Daoy (cell line): ENCODE results near the gene LRRK2. TPM values are rescaled to one million over a fixed set of nuclear protein-coding genes. Genes with fewer than 3 reads are reported as not detected.
"Not testable (repeated sequence)": the region's sequence is repeated elsewhere in the genome, so short reads cannot be mapped to it uniquely, and the experiment has no call there.

Experiments used
- DNase-seq: peaks from one replicate; pipeline ENCODE4 v3.0.0-alpha.2; 2015; ENCODE audit warnings: low read depth
- total RNA-seq: library from RNA; depleted of rRNA; stranded (reverse); fragments of >200 nt; shearing (Covaris generic); gene quantifications from 2 replicates; pipeline ENCODE4 v1.2.3, GENCODE V29; 2014; rRNA removed

LRRK2 gene
- total RNA-seq: 0.92 and 1.5 TPM in 2 replicates

- DNase-seq: peak; percentile 72
Measured at GRCh38 chr12:40224439-40225291, at the start of gene LRRK2. LRRK2 (plus strand) TSS chr12:40224997; CDS start chr12:40225132, 135 bp downstream.

- no peak for DNase-seq
Measured at GRCh38 chr12:40175045-40175444, 49.8 kb upstream of the LRRK2 start.

GRCh38 chr12:40175489-40175888 is 49.3 kb upstream of the LRRK2 start:
- no peak for DNase-seq

GRCh38 chr12:40178701-40179100 is 46.1 kb upstream of the LRRK2 start:
- DNase-seq: no peak

GRCh38 chr12:40181490-40181889 is 43.3 kb upstream of the LRRK2 start:
- DNase-seq: no peak

GRCh38 chr12:40183715-40184114 is 41.1 kb upstream of the LRRK2 start:
- no peak for DNase-seq

GRCh38 chr12:40184493-40185302 is 40.1 kb upstream of the LRRK2 start:
- DNase-seq: no peak

- DNase-seq: no peak
Measured at GRCh38 chr12:40185303-40185693, 39.5 kb upstream of the LRRK2 start.

- DNase-seq: no peak
Measured at GRCh38 chr12:40188558-40189320, 36.1 kb upstream of the LRRK2 start.

GRCh38 chr12:40192704-40193255 is 32.0 kb upstream of the LRRK2 start:
- DNase-seq: peak; percentile 7

- no peak for DNase-seq
Measured at GRCh38 chr12:40194846-40195245, 30.0 kb upstream of the LRRK2 start.

- DNase-seq: no peak
Measured at GRCh38 chr12:40197590-40197989, 27.2 kb upstream of the LRRK2 start.

GRCh38 chr12:40198601-40199000 is 26.2 kb upstream of the LRRK2 start:
- peak; percentile 46 for DNase-seq

GRCh38 chr12:40202095-40203059 is 22.4 kb upstream of the LRRK2 start:
- no peak for DNase-seq

GRCh38 chr12:40203060-40203430 is 21.8 kb upstream of the LRRK2 start:
- DNase-seq: no peak

GRCh38 chr12:40204337-40204736 is 20.5 kb upstream of the LRRK2 start:
- no peak for DNase-seq

- DNase-seq: no peak
Measured at GRCh38 chr12:40207551-40207950, 17.2 kb upstream of the LRRK2 start.

GRCh38 chr12:40208707-40209446 is 15.9 kb upstream of the LRRK2 start:
- no peak for DNase-seq

GRCh38 chr12:40209886-40210285 is 14.9 kb upstream of the LRRK2 start:
- no peak for DNase-seq

- not testable (repeated sequence) for DNase-seq
Measured at GRCh38 chr12:40211186-40211585, 13.6 kb upstream of the LRRK2 start.
